IMR-90 (cell line): ENCODE data around the gene NEK5. TPM values are rescaled to one million over a fixed set of nuclear protein-coding genes. Genes with fewer than 3 reads are reported as not detected.

Source experiments
- ATAC-seq: fragments of 200-7000 bp; cut with Tn5 transposase; 2 replicates; pipeline ENCODE4 v1.9.1; 2020; ENCODE audit warnings: low read depth, mild to moderate bottlenecking, moderate library complexity
- BruUV-seq: library from RNA; stranded (reverse); fragments of 400-500 nt; replicated peaks from 2 replicates; lab custom pipeline; 2021; lab: Mats Ljungman, UMichigan
- CTCF ChIA-PET: fragments of 300-600 bp; formaldehyde crosslinking; extraction: SDS; loops from one replicate; lab custom pipeline; 2021; ENCODE audit warnings: antibody characterized with exemption; lab: Yijun Ruan, JAX
- POLR2A ChIA-PET: fragments of 300-600 bp; sonication (Branson Sonifier 250); formaldehyde crosslinking; loops from one replicate; lab custom pipeline; 2022; ENCODE audit warnings: antibody characterized with exemption; ENCODE audit not compliant: unreplicated experiment; lab: Charles Lee
- DNase-seq: peaks from one replicate; pipeline ENCODE4 v3.0.0; 2013
- H2AFZ ChIP-seq: replicated peaks from 2 replicates; pipeline ENCODE3; 2013; ENCODE audit warnings: low read length, mild to moderate bottlenecking; ENCODE audit not compliant: poor library complexity
- H2AK5ac ChIP-seq: 2 replicates; pipeline ENCODE4 v1.6.1; 2013; ENCODE audit warnings: low read depth, low read length, inconsistent platforms
- H2AK9ac ChIP-seq: replicated peaks from 2 replicates; pipeline ENCODE3; 2013; ENCODE audit warnings: mild to moderate bottlenecking, low read depth, low read length, moderate library complexity; ENCODE audit not compliant: poor library complexity
- H2BK120ac ChIP-seq: 2 replicates; pipeline ENCODE4 v1.6.1; 2013; ENCODE audit warnings: low read depth, low read length, inconsistent platforms
- H2BK15ac ChIP-seq: 3 replicates; pipeline ENCODE4 v1.6.1; 2013; ENCODE audit warnings: low read depth, low read length, inconsistent platforms
- H2BK20ac ChIP-seq: 2 replicates; pipeline ENCODE4 v1.6.1; 2013; ENCODE audit warnings: low read depth, mild to moderate bottlenecking, inconsistent platforms, low read length, moderate library complexity
- H2BK5ac ChIP-seq: 2 replicates; pipeline ENCODE4 v1.6.1; 2013; ENCODE audit warnings: mild to moderate bottlenecking, low read depth, low read length, inconsistent platforms; ENCODE audit not compliant: poor library complexity, severe bottlenecking
- H3K14ac ChIP-seq: replicated peaks from 2 replicates; pipeline ENCODE4 v1.6.1; 2013; ENCODE audit warnings: low read depth, low read length, inconsistent platforms
- H3K18ac ChIP-seq: 2 replicates; pipeline ENCODE4 v1.6.1; 2013; ENCODE audit warnings: low read depth, low read length, control low read depth
- H3K23ac ChIP-seq: 2 replicates; pipeline ENCODE4 v1.6.1; 2013; ENCODE audit warnings: low read depth, low read length, inconsistent platforms
- H3K27ac ChIP-seq: 2 replicates; pipeline ENCODE4 v1.5.1; 2013; ENCODE audit warnings: mild to moderate bottlenecking, control low read depth, low read length; ENCODE audit not compliant: insufficient read depth
- H3K27me3 ChIP-seq: 2 replicates; pipeline ENCODE4 v1.6.1; 2013; ENCODE audit warnings: low read length; ENCODE audit not compliant: control insufficient read depth, insufficient read depth
- H3K36me3 ChIP-seq: 2 replicates; pipeline ENCODE4 v1.6.1; 2013; ENCODE audit warnings: low read length, mixed read lengths; ENCODE audit not compliant: control insufficient read depth, insufficient read depth
- H3K4ac ChIP-seq: 2 replicates; pipeline ENCODE4 v1.6.1; 2013; ENCODE audit warnings: low read depth, low read length, inconsistent platforms
- H3K4me1 ChIP-seq: 2 replicates; pipeline ENCODE4 v1.6.1; 2013; ENCODE audit warnings: low read length, mixed read lengths; ENCODE audit not compliant: control insufficient read depth, insufficient read depth
- H3K4me2 ChIP-seq: 2 replicates; pipeline ENCODE4 v1.6.1; 2013; ENCODE audit warnings: low read depth, mild to moderate bottlenecking, control low read depth, low read length, moderate library complexity
- H3K4me3 ChIP-seq: 2 replicates; pipeline ENCODE4 v1.5.1; 2013; ENCODE audit warnings: low read depth, mild to moderate bottlenecking, control low read depth, low read length, moderate library complexity; ENCODE audit not compliant: insufficient read depth
- H3K56ac ChIP-seq: 2 replicates; pipeline ENCODE4 v1.6.1; 2013; ENCODE audit warnings: low read length, inconsistent platforms; ENCODE audit not compliant: insufficient read depth; ENCODE audit errors: extremely low read depth
- H3K79me1 ChIP-seq, 2 experiments: 2 replicates each; pipeline ENCODE4 v1.6.1; 2013; ENCODE audit warnings: low read length in 2 of 2, inconsistent platforms in 1 of 2, low read depth in 1 of 2
- H3K9ac ChIP-seq: 2 replicates; pipeline ENCODE4 v1.6.1; 2013; ENCODE audit warnings: low read depth, low read length, control low read depth
- H3K9me1 ChIP-seq: 2 replicates; pipeline ENCODE4 v1.6.1; 2013; ENCODE audit warnings: low read length, inconsistent platforms; ENCODE audit not compliant: insufficient read depth
- H3K9me3 ChIP-seq: 2 replicates; pipeline ENCODE4 v1.6.1; 2013; ENCODE audit warnings: low read length; ENCODE audit not compliant: control insufficient read depth, insufficient read depth
- H4K20me1 ChIP-seq: 2 replicates; pipeline ENCODE4 v1.6.1; 2013; ENCODE audit warnings: low read length, inconsistent platforms; ENCODE audit not compliant: insufficient read depth
- H4K5ac ChIP-seq: 2 replicates; pipeline ENCODE4 v1.6.1; 2013; ENCODE audit warnings: mild to moderate bottlenecking, low read depth, low read length, control low read depth
- H4K8ac ChIP-seq, 2 experiments: 2 replicates each; pipeline ENCODE4 v1.6.1; 2013; ENCODE audit warnings: low read depth in 2 of 2, low read length in 2 of 2, control low read depth in 1 of 2, inconsistent platforms in 1 of 2
- H4K91ac ChIP-seq: 2 replicates; pipeline ENCODE4 v1.6.1; 2013; ENCODE audit warnings: low read depth, low read length, inconsistent platforms; ENCODE audit not compliant: insufficient read depth
- BHLHE40 ChIP-seq: fragments of 150-350 bp; IDR thresholded peaks from 2 replicates; pipeline ENCODE4 v1.6.1; 2016; ENCODE audit warnings: mild to moderate bottlenecking, low read depth, low read length
- FOS ChIP-seq: fragments of 150-350 bp; IDR thresholded peaks from 2 replicates; pipeline ENCODE4 v1.6.1; 2016; ENCODE audit warnings: low read depth, low read length
- MAFK ChIP-seq: IDR thresholded peaks from 2 replicates; pipeline ENCODE4 v1.6.1; 2012; ENCODE audit warnings: low read depth, low read length, improper control_type of control experiment
- MAZ ChIP-seq: IDR thresholded peaks from 2 replicates; pipeline ENCODE4 v1.6.1; 2012; ENCODE audit warnings: low read depth, mild to moderate bottlenecking, low read length, improper control_type of control experiment, moderate library complexity, borderline replicate concordance
- POLR2A ChIP-seq: IDR thresholded peaks from 2 replicates; pipeline ENCODE4 v1.6.1; 2012; ENCODE audit warnings: mild to moderate bottlenecking, low read depth, low read length
- RAD21 ChIP-seq: IDR thresholded peaks from 2 replicates; pipeline ENCODE4 v1.6.1; 2012; ENCODE audit warnings: low read length, improper control_type of control experiment
- RCOR1 ChIP-seq: IDR thresholded peaks from 2 replicates; pipeline ENCODE4 v1.6.1; 2012; ENCODE audit warnings: mild to moderate bottlenecking, low read length, improper control_type of control experiment; ENCODE audit not compliant: insufficient replicate concordance
- RFX5 ChIP-seq: IDR thresholded peaks from 2 replicates; pipeline ENCODE4 v1.8.0; 2012; ENCODE audit warnings: low read depth, mild to moderate bottlenecking, low read length, moderate library complexity
- WGBS, 2 experiments: methylation state at CpG; one replicate each; pipeline versions ENCODE4 v1.1.5 to v1.1.7; 2013; ENCODE audit warnings: missing lambda C conversion rate in 2 of 2; ENCODE audit not compliant: insufficient read length in 1 of 2; ENCODE audit errors: extremely low coverage in 2 of 2; 5-methylcytosine and 5-hydroxymethylcytosine counted together
- dilution Hi-C: fragments of 300-500 bp; cut with HindIII; formaldehyde crosslinking; loops from one replicate; pipeline ENCODE4 v1.14.3; 2018; ENCODE audit warnings: low sequenced_read_pairs; ENCODE audit not compliant: unreplicated experiment
- in situ Hi-C: fragments of 300-500 bp; cut with MboI; formaldehyde crosslinking; loops from 3 replicates; pipeline ENCODE4 v1.14.3; 2019; ENCODE audit warnings: low sequenced_read_pairs, inconsistent platforms, mixed read lengths
- intact Hi-C: fragments of 100-400 bp; cut with micrococcal nuclease; formaldehyde crosslinking; loops from 2 replicates; pipeline ENCODE4 v1.10.0; 2022
- polyA plus RNA-seq, 3 experiments: library from polyadenylated mRNA; depleted of rRNA; stranded (reverse); fragments of >200 nt; gene quantifications; 2 replicates each; pipeline ENCODE4 v1.2.3, GENCODE V29; 2012; ENCODE audit warnings: low replicate concordance in 1 of 3
- total RNA-seq: library from RNA; depleted of rRNA; stranded (reverse); fragments of >200 nt; gene quantifications from 2 replicates; pipeline ENCODE4 v1.2.3, GENCODE V29; 2012
- TF ChIP-seq, protein P1 (sequence below): fragments of 150-350 bp; IDR thresholded peaks from 2 replicates; pipeline ENCODE4 v1.6.1; 2016; ENCODE audit warnings: low read depth, mild to moderate bottlenecking, low read length, moderate library complexity, borderline replicate concordance

NEK5 gene
- total and polyA plus RNA-seq, 2 of the 4 experiments (the other 2 are of a cell fraction) = not detected

DNA sequence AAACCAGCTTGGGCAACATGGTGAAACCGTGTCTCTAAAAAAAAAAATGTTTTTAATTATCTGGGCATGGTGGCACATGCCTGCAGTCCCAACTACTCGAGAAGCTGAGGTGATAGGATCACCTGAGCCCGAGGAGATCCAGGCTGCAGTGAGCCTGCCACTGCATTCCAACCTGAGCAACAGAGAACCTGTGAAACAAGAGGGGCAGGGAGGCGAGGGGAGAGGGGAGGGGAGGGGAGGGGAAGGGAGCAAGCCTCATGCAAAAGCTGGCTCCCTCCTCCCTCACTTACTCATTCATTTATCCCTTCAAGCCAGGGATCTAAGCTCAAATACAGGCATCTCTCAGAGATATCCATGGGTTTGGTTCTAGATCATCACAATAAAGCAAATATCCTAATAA is 126.5 kb downstream of the NEK5 start:
- dilution Hi-C loops = no loop called here
- BruUV-seq = no TSS peak
- H3K23ac ChIP-seq = no peak overlapping the region
- H2AK9ac ChIP-seq = no peak overlapping the region
- no peak overlapping the region for H4K8ac ChIP-seq
- no peak overlapping the region for H2BK5ac ChIP-seq
- CTCF ChIA-PET = interaction anchor here (0.6 kb wide), 1 partner anchor 527 kb away, joined by 5 read pairs; no protein-coding TSS in a partner anchor
- no peak overlapping the region for H2AK5ac ChIP-seq
- in situ Hi-C loops = loop anchor here (5.0 to 25.0 kb wide), 2 partner anchors 125 to 460 kb away; partner anchors contain the start of genes CKAP2, NEK5 and VPS36
- intact Hi-C loops = loop anchor here (5.0 kb wide), 1 partner anchor 200 kb away; no protein-coding TSS in a partner anchor
- no peak overlapping the region for H3K9ac ChIP-seq
- TF ChIP-seq, protein P1, sequence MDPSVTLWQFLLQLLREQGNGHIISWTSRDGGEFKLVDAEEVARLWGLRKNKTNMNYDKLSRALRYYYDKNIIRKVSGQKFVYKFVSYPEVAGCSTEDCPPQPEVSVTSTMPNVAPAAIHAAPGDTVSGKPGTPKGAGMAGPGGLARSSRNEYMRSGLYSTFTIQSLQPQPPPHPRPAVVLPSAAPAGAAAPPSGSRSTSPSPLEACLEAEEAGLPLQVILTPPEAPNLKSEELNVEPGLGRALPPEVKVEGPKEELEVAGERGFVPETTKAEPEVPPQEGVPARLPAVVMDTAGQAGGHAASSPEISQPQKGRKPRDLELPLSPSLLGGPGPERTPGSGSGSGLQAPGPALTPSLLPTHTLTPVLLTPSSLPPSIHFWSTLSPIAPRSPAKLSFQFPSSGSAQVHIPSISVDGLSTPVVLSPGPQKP = no peak
- TF ChIP-seq FOS (no peak), RAD21 (no peak), BHLHE40 (no peak), RCOR1 (no peak), MAFK (no peak), RFX5 (no peak), POLR2A (no peak), MAZ (no peak)
- WGBS, 2 experiments = no CpG with 5 or more reads among the region's 4 CpGs
- H2BK20ac ChIP-seq = no peak overlapping the region
- H3K14ac ChIP-seq = no peak overlapping the region
- H4K5ac ChIP-seq = no peak overlapping the region
- H3K36me3 ChIP-seq = no peaks in the 10 kb centered on the region
- no peak overlapping the region for H3K18ac ChIP-seq
- ATAC-seq (no peak), DNase-seq (no peak)
- no peak overlapping the region for H3K56ac ChIP-seq
- no peak overlapping the region for H2AFZ ChIP-seq
- H3K4ac ChIP-seq = no peak overlapping the region
- H3K27ac ChIP-seq = no peak overlapping the region
- H2BK15ac ChIP-seq = no peak overlapping the region
- no peak overlapping the region for H4K91ac ChIP-seq
- H3K79me1 ChIP-seq = no peaks in the 10 kb centered on the region
- no peak overlapping the region for H3K4me2 ChIP-seq
- peaks cover 12% of the 10 kb centered on the region for H3K4me1 ChIP-seq
- H3K9me1 ChIP-seq = no peaks in the 10 kb centered on the region
- H3K4me3 ChIP-seq = no peak overlapping the region
- no peaks in the 10 kb centered on the region for H3K9me3 ChIP-seq
- POLR2A ChIA-PET = no interaction called here
- H2BK120ac ChIP-seq = no peak overlapping the region
- H4K20me1 ChIP-seq = peaks cover 5% of the 10 kb centered on the region; the same call in 1 of the 2 replicates
- peaks cover 28% of the 10 kb centered on the region for H3K27me3 ChIP-seq
